ENCODE results near the gene CD82.
"Not testable (repeated sequence)": the region's sequence is repeated elsewhere in the genome, so short reads cannot be mapped to it uniquely, and the experiment has no call there.

The CD82 gene

GRCh38 chr11:44535191-44535980 lies 30.1 kb upstream of the CD82 start:
- no peak for DNase-seq

GRCh38 chr11:44536788-44537516 lies 28.5 kb upstream of the CD82 start:
- no peak for DNase-seq

- DNase-seq = no peak
Observed at GRCh38 chr11:44537679-44538078, 27.8 kb upstream of the CD82 start.

- peak; percentile 77 for DNase-seq
Observed at GRCh38 chr11:44538375-44539054, 26.9 kb upstream of the CD82 start.

- DNase-seq = no peak
Observed at GRCh38 chr11:44539971-44540370, 25.5 kb upstream of the CD82 start.

GRCh38 chr11:44540667-44541066 lies 24.8 kb upstream of the CD82 start:
- DNase-seq = no peak

GRCh38 chr11:44542372-44542771 lies 23.1 kb upstream of the CD82 start:
- no peak for DNase-seq

- DNase-seq = not testable (repeated sequence)
Observed at GRCh38 chr11:44546984-44547383, 18.5 kb upstream of the CD82 start.

- not testable (repeated sequence) for DNase-seq
Observed at GRCh38 chr11:44547534-44547933, 17.9 kb upstream of the CD82 start.

GRCh38 chr11:44548032-44548695 lies 17.3 kb upstream of the CD82 start:
- no peak for DNase-seq

- DNase-seq = not testable (repeated sequence)
Observed at GRCh38 chr11:44548961-44549749, 16.3 kb upstream of the CD82 start.

GRCh38 chr11:44550123-44550522 lies 15.3 kb upstream of the CD82 start:
- no peak for DNase-seq

- DNase-seq = no peak
Observed at GRCh38 chr11:44551456-44552139, 13.9 kb upstream of the CD82 start.

- no peak for DNase-seq
Observed at GRCh38 chr11:44555031-44555800, 10.2 kb upstream of the CD82 start.

GRCh38 chr11:44556735-44557409 lies 8.6 kb upstream of the CD82 start:
- peak; percentile 80 for DNase-seq

- DNase-seq = no peak
Observed at GRCh38 chr11:44557464-44557863, 8.0 kb upstream of the CD82 start.

GRCh38 chr11:44559207-44559939 lies 6.1 kb upstream of the CD82 start:
- no peak for DNase-seq

- DNase-seq = not testable (repeated sequence)
Observed at GRCh38 chr11:44559940-44560300, 5.5 kb upstream of the CD82 start.

GRCh38 chr11:44561275-44561805 lies 4.1 kb upstream of the CD82 start:
- peak; percentile 45 for DNase-seq
